Endodermal cell (in vitro differentiated cells): ENCODE data around the gene SLC6A9. TPM values are rescaled to one million over a fixed set of nuclear protein-coding genes. Genes with fewer than 3 reads are reported as not detected.

Experiments used
- DNase-seq: peaks from one replicate; pipeline ENCODE4 v3.0.0-alpha.2; 2017
- H3K27ac ChIP-seq: 2 replicates; pipeline ENCODE4 v1.5.1; 2013; ENCODE audit warnings: mild to moderate bottlenecking, low read depth, low read length, moderate library complexity
- H3K27me3 ChIP-seq: 2 replicates; pipeline ENCODE4 v1.6.1; 2013; ENCODE audit warnings: mild to moderate bottlenecking, low read length, moderate library complexity; ENCODE audit not compliant: insufficient read depth, control insufficient read depth, poor library complexity, severe bottlenecking
- H3K36me3 ChIP-seq: 2 replicates; pipeline ENCODE4 v1.7.0; 2013; ENCODE audit warnings: mild to moderate bottlenecking, low read length, moderate library complexity; ENCODE audit not compliant: control insufficient read depth, insufficient read depth
- H3K4me1 ChIP-seq: one replicate; pipeline ENCODE4 v1.7.0; 2013; ENCODE audit warnings: low read length; ENCODE audit not compliant: control insufficient read depth, insufficient read depth
- H3K4me3 ChIP-seq: 2 replicates; pipeline ENCODE4 v1.5.1; 2013; ENCODE audit warnings: mild to moderate bottlenecking, low read length, moderate library complexity
- H3K9ac ChIP-seq: 2 replicates; pipeline ENCODE4 v1.6.1; 2013; ENCODE audit warnings: mild to moderate bottlenecking, low read length, moderate library complexity; ENCODE audit not compliant: poor library complexity, severe bottlenecking; ENCODE audit errors: extremely low read depth
- H3K9me3 ChIP-seq: 2 replicates; pipeline ENCODE4 v1.6.1; 2013; ENCODE audit warnings: mild to moderate bottlenecking, low read length, moderate library complexity; ENCODE audit not compliant: control insufficient read depth
- H3K27ac Mint-ChIP-seq: 2 replicates; pipeline ENCODE4 v1.8.0; 2020; ENCODE audit warnings: mixed read lengths
- H3K27me3 Mint-ChIP-seq: 2 replicates; pipeline ENCODE4 v1.8.0; 2021; ENCODE audit warnings: mild to moderate bottlenecking, mixed read lengths; ENCODE audit not compliant: insufficient read depth
- H3K36me3 Mint-ChIP-seq: 2 replicates; pipeline ENCODE4 v1.8.0; 2020; ENCODE audit warnings: low read depth, mixed read lengths
- H3K4me1 Mint-ChIP-seq: 2 replicates; pipeline ENCODE4 v1.8.0; 2020; ENCODE audit warnings: mixed read lengths
- H3K4me3 Mint-ChIP-seq: 2 replicates; pipeline ENCODE4 v1.8.0; 2020; ENCODE audit warnings: mild to moderate bottlenecking, moderate library complexity, mixed read lengths
- H3K9me3 Mint-ChIP-seq: 2 replicates; pipeline ENCODE4 v1.8.0; 2020; ENCODE audit warnings: mild to moderate bottlenecking, mixed read lengths
- CTCF ChIP-seq: fragments of 200-600 bp; sonication (generic); conservative IDR thresholded peaks from 2 replicates; pipeline ENCODE4 v1.5.0; 2021; ENCODE audit warnings: antibody characterized with exemption, mild to moderate bottlenecking
- WGBS, 2 experiments: methylation state at CpG; one replicate each; pipeline versions ENCODE4 v1.1.5 to v1.1.7; 2013; ENCODE audit warnings: missing lambda C conversion rate in 2 of 2, mixed read lengths in 1 of 2; ENCODE audit not compliant: insufficient coverage in 1 of 2, insufficient read length in 1 of 2; 5-methylcytosine and 5-hydroxymethylcytosine counted together
- total RNA-seq, 2 donors: library from RNA; stranded (reverse); fragmentation: NEBNext Ultra II Directional in 1 of 2; extraction: Animal tissue kit (Norgen Biotek cat#: 25700) in 1 of 2; gene quantifications; 2 replicates in 1 of 2; 3 replicates in 1 of 2; pipeline ENCODE4 v1.2.1, GENCODE V29; 2021

Gene SLC6A9
- total RNA-seq, 2 donors from 2014 or later = 5.7 to 11.4 TPM

GRCh38 chr1:43978551-43979260 is 52.6 kb downstream of the SLC6A9 start, which contains the start of gene B4GALT2:
B4GALT2 (plus strand) TSS chr1:43979210; CDS start chr1:43981161, 1,951 bp downstream.
- 4 to 16% methylated on average over 14 to 54 of the region's 54 CpGs for WGBS, 2 experiments
- Histone ChIP-seq H3K4me1 (peaks cover 7% of the 10 kb centered on the region), H3K27ac (peak within 1 kb of the TSS; percentile 46), H3K27me3 (no peaks in the 10 kb centered on the region), H3K36me3 (peaks cover 20% of the 10 kb centered on the region), H3K4me3 (peak within 1 kb of the TSS; percentile 86), H3K9ac (peak within 1 kb of the TSS; percentile 63), H3K9me3 (no peaks in the 10 kb centered on the region)
- TF ChIP-seq CTCF = no peak
- Mint-ChIP-seq H3K27me3 (no peaks in the 10 kb centered on the region), H3K4me3 (peak within 1 kb of the TSS; percentile 85), H3K36me3 (peaks cover 31% of the 10 kb centered on the region), H3K4me1 (peaks cover 28% of the 10 kb centered on the region), H3K27ac (peak within 1 kb of the TSS; percentile 86), H3K9me3 (no peaks in the 10 kb centered on the region)
- peak; percentile 80 for DNase-seq

GRCh38 chr1:43978264-43978550 is 53.1 kb downstream of the SLC6A9 start:
- H3K27ac ChIP-seq = no peak overlapping the region
- 82% methylated on average over 4 to 5 of the region's 5 CpGs for WGBS, 2 experiments
- H3K9me3 Mint-ChIP-seq = no peaks in the 10 kb centered on the region
- peak overlapping the region; percentile 84 for H3K27ac Mint-ChIP-seq
- peaks cover 29% of the 10 kb centered on the region for H3K4me1 Mint-ChIP-seq
- no peaks in the 10 kb centered on the region for H3K27me3 Mint-ChIP-seq
- H3K9me3 ChIP-seq = no peaks in the 10 kb centered on the region
- no peak for TF ChIP-seq CTCF
- H3K4me3 ChIP-seq = peak overlapping the region; percentile 86
- H3K9ac ChIP-seq = peak overlapping the region; percentile 51
- H3K4me1 ChIP-seq = peaks cover 7% of the 10 kb centered on the region
- peaks cover 23% of the 10 kb centered on the region for H3K36me3 ChIP-seq
- no peaks in the 10 kb centered on the region for H3K27me3 ChIP-seq
- peak overlapping the region; percentile 85 for H3K4me3 Mint-ChIP-seq
- no peak for DNase-seq
- H3K36me3 Mint-ChIP-seq = peaks cover 30% of the 10 kb centered on the region

GRCh38 chr1:43977376-43978263 is 53.6 kb downstream of the SLC6A9 start:
- Histone ChIP-seq H3K27me3 (no peaks in the 10 kb centered on the region), H3K4me3 (peak overlapping the region; percentile 53), H3K9me3 (no peaks in the 10 kb centered on the region), H3K36me3 (peaks cover 29% of the 10 kb centered on the region), H3K9ac (no peak overlapping the region), H3K27ac (no peak overlapping the region), H3K4me1 (peaks cover 7% of the 10 kb centered on the region)
- WGBS, 2 experiments = 90 to 93% methylated on average over 4 to 9 of the region's 9 CpGs
- H3K4me3 Mint-ChIP-seq = peak overlapping the region; percentile 72
- H3K27ac Mint-ChIP-seq = no peak overlapping the region
- H3K27me3 Mint-ChIP-seq = no peaks in the 10 kb centered on the region
- no peaks in the 10 kb centered on the region for H3K9me3 Mint-ChIP-seq
- H3K36me3 Mint-ChIP-seq = peaks cover 32% of the 10 kb centered on the region
- peaks cover 29% of the 10 kb centered on the region for H3K4me1 Mint-ChIP-seq
- TF ChIP-seq CTCF = no peak
- no peak for DNase-seq
